Heart left ventricle (tissue), 13 donors: Measurements from ENCODE around the gene NDST3.

Source experiments
- POLR2A ChIP-seq, 2 donors: fragments of 450-650 bp; IDR thresholded peaks; one replicate each; pipeline ENCODE4 v1.6.1; 2017; ENCODE audit warnings: antibody characterized with exemption in 2 of 2, mild to moderate bottlenecking in 2 of 2, moderate library complexity in 2 of 2
- TF ChIP-seq, protein P1 (sequence below), 12 donors: fragments of 200-600 bp; sonication (generic) in 4 of 12; IDR thresholded peaks; one replicate each; pipeline versions ENCODE4 v1.5.0 to v1.8.0; 2018 to 2022; ENCODE audit warnings: antibody characterized with exemption in 12 of 12, mild to moderate bottlenecking in 5 of 12
- donor health status: ischemic (EF 13 %, LVEDD 7.1; RV severe dilation, severe dysfunction).
- donor health status: DM: no; HTN: yes; CAD: no.
- donor health status: DM: no; HTN: no; CAD: no.
- donor health status: ischemic (EF 25% LVEDD 6.9; RV normal size, moderate dysfunction).
- donor health status: ischemic (EF 25% LVEDD 5.7; RV mildly dilated, moderate dysfunction).
- donor health status: ischemic (EF 35%, LVEDD 5.7; RV mildly dilated, moderate dysfunction).
- donor health status: nonischemic (EF 11% LVEDD 7.7; RV severe dilation, severe dysfunction).
- donor health status: DM: yes; HTN: yes; CAD: no.
- donor health status: PGD.
- donor health status: ischemic (EF 29% LVEDD 5.4; RV normal size, mild dysfunction).
- donor health status: nonischemic (EF 23%, LVEDD 6.1; RV moderate dilation, normal function).

DNA sequence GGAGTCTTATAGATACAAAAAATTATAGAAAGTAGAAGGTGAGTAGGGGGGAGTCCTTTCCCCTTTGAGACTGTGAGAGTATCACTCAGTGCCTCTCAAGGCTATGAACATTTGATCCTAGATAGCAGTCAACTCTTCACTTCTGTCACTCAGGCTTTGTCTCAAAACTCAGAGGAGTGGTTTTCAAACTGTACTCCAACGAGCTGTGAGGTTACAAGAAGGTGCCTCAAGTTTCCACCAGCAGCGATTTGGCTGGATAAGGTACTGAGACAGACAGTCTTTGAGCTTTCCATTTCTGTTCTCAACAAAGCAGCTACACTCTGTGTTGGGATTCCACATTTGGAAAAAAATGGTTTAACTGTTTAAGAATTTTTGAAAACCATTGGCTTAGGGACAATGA is 48.0 kb upstream of the NDST3 start:
- TF ChIP-seq POLR2A (IDR thresholded peaks at IDR 0.05) = no peak
- TF ChIP-seq, protein P1, sequence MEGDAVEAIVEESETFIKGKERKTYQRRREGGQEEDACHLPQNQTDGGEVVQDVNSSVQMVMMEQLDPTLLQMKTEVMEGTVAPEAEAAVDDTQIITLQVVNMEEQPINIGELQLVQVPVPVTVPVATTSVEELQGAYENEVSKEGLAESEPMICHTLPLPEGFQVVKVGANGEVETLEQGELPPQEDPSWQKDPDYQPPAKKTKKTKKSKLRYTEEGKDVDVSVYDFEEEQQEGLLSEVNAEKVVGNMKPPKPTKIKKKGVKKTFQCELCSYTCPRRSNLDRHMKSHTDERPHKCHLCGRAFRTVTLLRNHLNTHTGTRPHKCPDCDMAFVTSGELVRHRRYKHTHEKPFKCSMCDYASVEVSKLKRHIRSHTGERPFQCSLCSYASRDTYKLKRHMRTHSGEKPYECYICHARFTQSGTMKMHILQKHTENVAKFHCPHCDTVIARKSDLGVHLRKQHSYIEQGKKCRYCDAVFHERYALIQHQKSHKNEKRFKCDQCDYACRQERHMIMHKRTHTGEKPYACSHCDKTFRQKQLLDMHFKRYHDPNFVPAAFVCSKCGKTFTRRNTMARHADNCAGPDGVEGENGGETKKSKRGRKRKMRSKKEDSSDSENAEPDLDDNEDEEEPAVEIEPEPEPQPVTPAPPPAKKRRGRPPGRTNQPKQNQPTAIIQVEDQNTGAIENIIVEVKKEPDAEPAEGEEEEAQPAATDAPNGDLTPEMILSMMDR (IDR thresholded peaks at IDR 0.05) = no peak
